GM21619 (cell line): ENCODE measurements around the gene CCDC187.

Experiments
- ATAC-seq: cut with Tn5 transposase; IDR thresholded peaks from one replicate; pipeline ENCODE4 v1.9.1; 2021; ENCODE audit not compliant: unreplicated experiment

Gene CCDC187

DNA sequence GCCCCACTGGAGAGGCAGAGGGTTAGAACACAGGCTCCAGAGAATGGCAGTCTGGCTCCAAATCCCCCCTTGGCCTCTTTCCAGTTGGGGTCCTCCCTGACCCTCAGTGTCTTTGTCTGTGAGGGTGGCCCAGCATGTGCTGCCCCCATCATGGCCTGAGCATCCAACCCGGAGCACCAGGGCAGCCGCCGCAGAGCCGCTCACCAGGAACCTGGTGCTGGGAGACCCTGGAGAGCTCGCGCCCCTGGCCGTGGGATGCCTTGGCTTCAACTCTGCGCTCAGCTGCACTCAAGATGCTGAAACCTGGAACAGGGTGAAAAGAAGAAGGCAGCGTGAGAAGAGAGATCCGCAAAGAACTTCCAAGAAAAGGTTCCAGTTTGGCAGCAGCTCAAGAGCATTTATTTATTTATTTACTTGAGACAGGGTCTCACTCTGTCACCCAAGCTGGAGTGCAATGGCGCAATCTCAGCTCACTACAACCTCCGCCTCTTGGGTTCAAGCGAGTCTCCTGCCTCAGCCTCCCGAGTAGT is 3.8 kb downstream of the CCDC187 start:
- ATAC-seq: no peak

DNA sequence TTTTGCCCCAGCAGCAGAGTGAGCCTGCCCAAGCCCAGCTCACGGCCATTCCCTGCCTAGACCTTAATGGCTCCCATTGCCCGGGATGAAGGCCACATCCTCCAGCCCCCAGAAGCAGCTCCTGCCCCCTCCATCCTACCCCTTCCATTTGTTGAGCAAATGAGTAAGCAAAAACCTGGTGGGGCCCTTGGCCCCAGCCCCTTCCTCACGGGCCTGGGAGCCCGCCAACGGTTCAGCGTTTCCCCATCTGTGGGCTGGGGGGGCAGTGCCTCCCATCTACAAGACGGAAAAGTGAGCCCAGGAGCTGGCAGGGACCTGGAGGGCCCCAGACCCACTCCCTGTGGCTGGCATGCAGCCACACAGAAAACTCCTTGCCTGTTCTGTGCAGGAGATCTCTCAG is 4.4 kb downstream of the CCDC187 start:
- ATAC-seq: no peak

GRCh38 chr9:136299116-136299515 is 4.8 kb downstream of the CCDC187 start:
- no peak for ATAC-seq

DNA sequence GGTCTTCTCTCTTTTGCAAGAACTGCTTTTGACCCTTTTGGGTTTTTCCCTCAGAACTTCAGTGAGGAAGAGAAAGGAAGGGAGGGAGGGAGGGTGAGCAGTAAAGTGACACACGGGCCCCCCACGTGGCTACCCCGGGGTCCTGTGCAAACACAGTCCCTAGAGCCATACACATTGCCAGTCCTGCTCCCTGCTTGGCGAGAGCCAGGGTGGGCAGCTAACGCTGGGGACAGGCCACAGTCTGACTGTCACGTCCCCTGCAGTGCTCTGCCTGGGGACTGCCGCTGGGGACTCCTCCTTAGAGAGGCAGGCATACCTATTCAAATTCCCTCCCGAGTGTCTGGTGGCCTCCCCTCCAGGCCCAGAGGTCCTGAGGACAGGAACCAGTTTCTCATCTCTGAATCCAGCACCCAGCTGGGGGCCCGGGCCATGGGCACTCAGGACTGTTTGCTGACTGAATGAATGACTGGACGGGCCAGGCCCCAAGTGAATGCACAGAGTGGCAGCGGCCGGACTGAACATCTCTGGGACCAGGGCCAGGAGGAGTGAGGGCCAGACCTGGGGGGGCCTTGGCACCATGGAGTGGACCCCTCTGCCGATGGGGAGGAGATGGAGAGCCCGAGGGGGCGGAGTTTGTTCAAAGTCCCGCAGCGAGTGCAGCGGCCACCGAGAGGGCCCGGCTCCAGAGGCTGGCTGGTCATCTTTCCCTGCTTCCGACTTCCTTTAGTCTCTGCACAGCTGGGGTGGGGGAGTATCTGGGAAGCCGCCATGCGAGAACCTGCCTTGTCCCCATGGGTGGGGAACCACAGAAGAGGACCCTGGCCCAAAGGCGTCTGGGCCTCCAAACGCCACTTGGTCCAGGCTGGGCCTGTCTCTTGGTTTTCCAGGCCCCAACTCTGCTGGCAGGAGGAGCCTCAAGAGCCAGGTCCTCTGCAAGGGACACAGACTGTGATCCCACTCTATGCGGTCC is 5.8 kb downstream of the CCDC187 start:
- ATAC-seq: no peak

DNA sequence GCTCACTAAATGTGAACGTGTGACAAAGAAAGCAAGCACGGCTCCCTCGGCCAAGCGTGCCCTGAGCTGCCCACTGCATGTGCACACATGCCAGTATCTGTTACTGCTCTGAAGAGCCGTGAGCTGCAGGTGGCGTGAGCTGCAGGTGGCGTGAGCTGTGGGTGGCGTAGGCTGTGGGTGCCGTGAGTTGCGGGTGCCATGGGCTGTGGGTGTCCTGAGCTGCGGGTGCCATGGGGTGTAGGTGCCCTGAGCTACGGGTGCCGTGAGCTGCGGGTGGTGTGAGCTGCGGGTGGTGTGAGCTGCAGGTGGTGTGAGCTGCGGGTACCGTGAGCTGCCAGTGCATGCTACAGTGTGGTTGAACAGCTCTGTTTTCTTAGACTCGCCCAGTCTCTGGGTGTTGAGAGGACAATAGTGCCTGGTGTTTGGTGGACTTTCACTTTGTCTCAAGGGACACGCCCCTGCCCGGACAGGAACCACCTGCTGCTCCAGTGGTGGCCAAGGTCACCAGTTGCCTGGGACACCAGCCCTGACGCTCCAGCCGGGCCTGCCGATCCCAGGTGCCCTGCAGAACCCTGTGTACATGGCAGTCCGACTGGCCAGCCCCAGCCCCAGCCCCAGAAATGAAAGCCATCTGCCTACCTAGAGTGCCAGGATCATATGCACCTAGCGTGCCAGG is 6.7 kb downstream of the CCDC187 start:
- ATAC-seq: no peak

DNA sequence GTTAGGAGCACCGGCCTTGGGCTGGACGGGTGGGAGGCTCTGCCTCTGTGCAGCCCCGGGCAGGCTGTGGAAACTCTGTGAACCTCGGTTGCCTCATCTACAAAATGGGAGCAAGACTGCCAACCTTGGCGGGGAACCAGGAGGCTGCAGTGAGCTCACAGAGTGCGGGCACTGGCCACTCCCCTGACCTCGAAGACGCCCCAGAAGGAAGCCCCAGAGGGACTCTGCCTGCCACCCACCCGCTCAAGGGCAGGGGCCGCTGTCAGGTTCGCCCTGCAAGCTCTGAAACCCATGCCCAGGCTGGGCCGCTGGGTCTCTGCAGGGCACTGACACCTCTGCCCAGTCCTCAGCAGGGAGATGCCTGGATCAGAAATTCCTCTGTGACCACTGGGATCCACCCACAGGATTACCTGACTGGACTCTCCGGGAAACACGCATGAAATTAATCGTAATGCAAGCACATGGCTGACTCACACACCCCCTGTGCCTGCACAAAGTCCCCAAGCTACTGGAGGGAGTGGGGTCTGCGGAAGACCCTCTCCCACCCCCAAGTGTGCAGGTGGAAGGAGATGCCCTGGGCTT is 7.4 kb downstream of the CCDC187 start:
- ATAC-seq: no peak

DNA sequence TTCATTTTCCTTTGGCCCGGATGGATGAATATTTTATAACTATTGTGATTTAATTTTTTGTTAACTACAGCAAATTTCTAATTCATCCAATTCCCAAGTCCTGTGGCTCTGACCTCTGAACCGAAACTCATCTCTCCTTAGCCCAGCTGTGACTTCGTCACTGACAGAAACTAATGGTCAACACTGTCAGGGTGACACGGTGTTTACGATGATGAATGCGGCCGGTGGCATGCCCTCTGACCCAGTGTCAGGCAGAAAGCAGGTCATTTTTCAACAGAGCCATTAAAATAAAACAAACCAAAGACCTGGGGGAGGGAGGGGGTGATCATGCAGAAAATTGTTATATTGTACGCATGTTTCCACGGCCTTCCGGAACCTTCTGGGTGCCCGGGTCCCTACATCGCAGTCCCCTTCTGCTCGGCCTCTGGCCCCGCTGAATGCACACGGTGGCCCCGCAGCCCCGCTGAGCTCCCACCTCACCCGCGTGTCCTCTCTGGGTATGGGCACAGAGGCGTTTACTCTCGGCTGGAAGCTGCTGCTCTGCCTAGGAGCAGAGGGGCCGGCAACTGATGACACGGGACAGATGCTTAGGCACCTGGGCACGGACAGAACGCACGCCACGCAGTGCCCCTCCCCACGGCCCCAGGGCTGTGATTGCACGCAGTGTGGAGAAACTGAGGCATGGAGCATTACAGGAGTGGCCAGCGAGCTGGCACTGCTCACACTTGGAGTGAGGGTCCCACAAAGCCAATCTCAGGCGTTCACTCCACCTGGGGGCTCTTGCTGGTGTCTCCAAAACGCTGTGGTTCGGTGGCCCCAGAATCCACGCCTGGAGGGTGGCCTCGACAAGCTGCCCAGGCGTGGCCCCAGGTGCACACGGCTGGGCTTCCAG is 8.1 kb downstream of the CCDC187 start:
- no peak for ATAC-seq

GRCh38 chr9:136295055-136295454 is 8.8 kb downstream of the CCDC187 start:
- ATAC-seq: no peak

GRCh38 chr9:136294437-136294836 is 9.5 kb downstream of the CCDC187 start:
- ATAC-seq: no peak

- ATAC-seq: no peak
Observed at GRCh38 chr9:136293476-136294077, 10.3 kb downstream of the CCDC187 start.

DNA sequence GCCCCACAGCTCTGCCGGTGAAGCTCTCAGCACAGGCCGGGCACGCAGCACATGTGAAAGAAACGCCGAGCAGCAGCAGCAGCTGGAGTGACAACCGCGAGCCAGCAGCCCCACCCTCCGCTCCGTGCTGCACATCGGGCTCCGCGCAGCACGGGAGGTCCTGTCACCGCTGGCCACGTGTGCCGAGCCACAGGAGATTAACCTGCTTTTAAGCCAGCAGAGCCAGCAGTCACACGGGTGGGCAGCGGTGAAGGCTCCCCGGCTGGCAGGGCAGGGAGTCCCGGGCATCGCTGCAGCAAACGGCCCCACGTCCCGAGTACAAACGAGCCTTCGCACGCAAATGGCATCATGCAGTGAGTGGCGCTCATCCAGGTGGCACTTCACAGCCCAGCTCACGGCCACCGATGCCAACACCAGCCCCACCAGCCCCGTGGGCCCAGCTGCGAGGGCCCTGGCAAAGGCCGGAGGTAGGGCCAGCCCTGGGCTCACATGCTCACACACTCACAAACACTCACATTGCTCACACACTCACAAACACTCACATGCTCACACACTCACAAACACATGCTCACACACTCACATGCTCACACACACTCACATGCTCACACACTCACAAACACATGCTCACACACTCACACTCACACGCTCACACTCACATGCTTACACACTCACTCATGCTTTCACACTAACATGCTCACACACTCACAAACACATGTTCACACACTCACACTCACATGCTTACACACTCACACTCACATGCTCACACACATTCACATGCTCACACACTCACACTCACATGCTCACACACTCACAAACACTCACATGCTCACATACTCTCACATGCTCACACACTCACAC is 11.1 kb downstream of the CCDC187 start:
- no peak for ATAC-seq

DNA sequence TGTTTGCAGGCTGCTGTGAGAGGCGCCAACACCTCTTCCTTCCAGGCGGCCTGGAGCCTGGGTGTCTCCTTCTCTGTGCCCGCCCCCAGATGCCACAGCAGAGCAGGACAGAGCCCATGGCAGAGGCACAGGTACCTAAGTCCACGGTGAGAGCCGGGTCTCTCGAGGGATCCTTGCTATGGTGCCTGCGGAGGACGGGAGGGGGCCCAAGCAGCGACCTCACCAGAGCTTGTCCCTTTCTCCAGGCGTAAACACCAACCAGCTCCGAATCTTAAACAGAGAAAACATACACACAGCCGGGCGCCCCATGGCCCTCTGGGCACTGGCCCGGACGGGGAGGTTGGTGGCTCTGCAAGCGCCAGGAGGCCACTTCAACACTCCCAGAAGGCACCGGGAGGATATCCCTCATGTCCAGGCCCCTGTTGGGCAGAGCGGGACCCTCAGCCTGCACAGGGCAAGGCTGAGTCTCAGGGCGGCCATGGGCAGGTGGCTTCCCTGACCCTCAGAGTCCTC is 11.8 kb downstream of the CCDC187 start:
- no peak for ATAC-seq

GRCh38 chr9:136291306-136292025 is 12.4 kb downstream of the CCDC187 start:
- no peak for ATAC-seq

DNA sequence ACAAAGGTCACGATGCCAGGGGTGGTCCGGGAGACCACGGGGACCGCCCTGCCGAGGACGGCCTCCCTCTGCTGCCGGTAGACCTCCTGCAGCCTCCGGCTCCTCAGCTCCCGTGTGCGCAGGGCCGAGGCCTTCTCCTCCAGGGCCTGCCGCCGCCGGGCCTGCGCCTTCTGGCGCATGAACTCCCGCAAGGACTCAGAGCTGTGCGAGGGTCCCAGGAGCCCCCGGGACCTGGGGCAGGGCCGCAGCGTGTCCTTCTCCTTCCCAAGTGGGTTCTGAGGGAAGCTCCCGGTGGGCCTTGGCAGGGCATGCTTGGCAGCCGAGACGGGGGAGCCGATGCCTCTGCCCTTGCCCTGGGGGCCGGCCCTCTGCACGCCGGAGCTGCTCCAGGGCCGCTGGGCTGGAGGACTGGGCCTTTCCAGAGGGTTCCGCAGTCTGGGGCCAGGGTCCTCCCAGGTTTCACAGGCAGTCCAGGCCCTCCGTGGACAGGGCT is 13.3 kb downstream of the CCDC187 start:
- no peak for ATAC-seq

GRCh38 chr9:136289651-136290507 is 14.0 kb downstream of the CCDC187 start:
- ATAC-seq: no peak

- no peak for ATAC-seq
Observed at GRCh38 chr9:136287960-136288753, 15.7 kb downstream of the CCDC187 start.
